HEK293 (cell line): Measurements from ENCODE around the gene ADAMTSL2.

Experiments
- KLF1 ChIP-seq: fragments of 450-650 bp; formaldehyde crosslinking; IDR thresholded peaks from 2 replicates; pipeline ENCODE4 v1.5.1; 2016; ENCODE audit warnings: missing biosample characterization, missing genetic modification characterization
- MYNN ChIP-seq: fragments of 450-650 bp; formaldehyde crosslinking; IDR thresholded peaks from 2 replicates; pipeline ENCODE4 v1.5.1; 2016; ENCODE audit warnings: missing biosample characterization, missing genetic modification characterization, borderline replicate concordance
- OSR2 ChIP-seq: fragments of 450-650 bp; formaldehyde crosslinking; IDR thresholded peaks from 2 replicates; pipeline ENCODE4 v1.5.1; 2016; ENCODE audit warnings: missing biosample characterization, missing genetic modification characterization
- SP7 ChIP-seq: fragments of 450-650 bp; formaldehyde crosslinking; IDR thresholded peaks from 2 replicates; pipeline ENCODE4 v1.5.1; 2016; ENCODE audit warnings: missing biosample characterization, missing genetic modification characterization
- ZBTB8A ChIP-seq: fragments of 450-650 bp; formaldehyde crosslinking; IDR thresholded peaks from 2 replicates; pipeline ENCODE4 v1.5.1; 2016; ENCODE audit warnings: missing biosample characterization, missing genetic modification characterization
- ZEB2 ChIP-seq: fragments of 450-650 bp; formaldehyde crosslinking; IDR thresholded peaks from 2 replicates; pipeline ENCODE4 v1.5.1; 2016; ENCODE audit warnings: missing biosample characterization, missing genetic modification characterization
- ZIC2 ChIP-seq: fragments of 450-650 bp; formaldehyde crosslinking; IDR thresholded peaks from 2 replicates; pipeline ENCODE4 v1.5.1; 2016; ENCODE audit warnings: missing biosample characterization, missing genetic modification characterization
- ZNF174 ChIP-seq: fragments of 450-650 bp; formaldehyde crosslinking; IDR thresholded peaks from 2 replicates; pipeline ENCODE4 v1.5.0; 2017; ENCODE audit warnings: missing biosample characterization, mild to moderate bottlenecking, missing genetic modification characterization
- ZNF214 ChIP-seq: fragments of 450-650 bp; formaldehyde crosslinking; IDR thresholded peaks from 2 replicates; pipeline ENCODE4 v1.5.1; 2017; ENCODE audit warnings: missing biosample characterization, mild to moderate bottlenecking, missing genetic modification characterization, borderline replicate concordance
- ZNF223 ChIP-seq: fragments of 450-650 bp; formaldehyde crosslinking; IDR thresholded peaks from 2 replicates; pipeline ENCODE4 v1.5.1; 2016; ENCODE audit warnings: missing biosample characterization, missing genetic modification characterization
- ZNF266 ChIP-seq: fragments of 450-650 bp; formaldehyde crosslinking; IDR thresholded peaks from 2 replicates; pipeline ENCODE4 v1.5.1; 2016; ENCODE audit warnings: missing biosample characterization, missing genetic modification characterization, low read depth
- ZNF366 ChIP-seq: fragments of 450-650 bp; formaldehyde crosslinking; conservative IDR thresholded peaks from 2 replicates; pipeline ENCODE4 v1.5.1; 2016; ENCODE audit warnings: missing biosample characterization, missing genetic modification characterization
- ZNF433 ChIP-seq: fragments of 450-650 bp; formaldehyde crosslinking; IDR thresholded peaks from 2 replicates; pipeline ENCODE4 v1.5.1; 2016; ENCODE audit warnings: missing biosample characterization, missing genetic modification characterization, low read depth
- ZNF701 ChIP-seq: fragments of 450-650 bp; formaldehyde crosslinking; IDR thresholded peaks from 2 replicates; pipeline ENCODE4 v1.5.1; 2016; ENCODE audit warnings: missing biosample characterization, missing genetic modification characterization
- ZNF837 ChIP-seq: fragments of 450-650 bp; formaldehyde crosslinking; IDR thresholded peaks from 2 replicates; pipeline ENCODE4 v1.5.1; 2016; ENCODE audit warnings: missing biosample characterization, missing genetic modification characterization
- ZSCAN23 ChIP-seq: fragments of 450-650 bp; formaldehyde crosslinking; IDR thresholded peaks from 2 replicates; pipeline ENCODE4 v1.5.1; 2016; ENCODE audit warnings: missing biosample characterization, missing genetic modification characterization
- TF ChIP-seq, protein P1 (sequence below): fragments of 450-650 bp; formaldehyde crosslinking; IDR thresholded peaks from 2 replicates; pipeline ENCODE4 v1.5.1; 2016; ENCODE audit warnings: missing biosample characterization, missing genetic modification characterization
- TF ChIP-seq, protein P2 (sequence below): fragments of 450-650 bp; formaldehyde crosslinking; IDR thresholded peaks from 2 replicates; pipeline ENCODE4 v1.5.1; 2017; ENCODE audit warnings: missing biosample characterization, missing genetic modification characterization
- TF ChIP-seq, protein P3 (sequence below): fragments of 450-650 bp; formaldehyde crosslinking; IDR thresholded peaks from 2 replicates; pipeline ENCODE4 v1.5.1; 2016; ENCODE audit warnings: missing biosample characterization, missing genetic modification characterization
- TF ChIP-seq, protein P4 (sequence below): fragments of 450-650 bp; formaldehyde crosslinking; IDR thresholded peaks from 2 replicates; pipeline ENCODE4 v1.5.1; 2017; ENCODE audit warnings: missing biosample characterization, missing genetic modification characterization

Gene ADAMTSL2

DNA sequence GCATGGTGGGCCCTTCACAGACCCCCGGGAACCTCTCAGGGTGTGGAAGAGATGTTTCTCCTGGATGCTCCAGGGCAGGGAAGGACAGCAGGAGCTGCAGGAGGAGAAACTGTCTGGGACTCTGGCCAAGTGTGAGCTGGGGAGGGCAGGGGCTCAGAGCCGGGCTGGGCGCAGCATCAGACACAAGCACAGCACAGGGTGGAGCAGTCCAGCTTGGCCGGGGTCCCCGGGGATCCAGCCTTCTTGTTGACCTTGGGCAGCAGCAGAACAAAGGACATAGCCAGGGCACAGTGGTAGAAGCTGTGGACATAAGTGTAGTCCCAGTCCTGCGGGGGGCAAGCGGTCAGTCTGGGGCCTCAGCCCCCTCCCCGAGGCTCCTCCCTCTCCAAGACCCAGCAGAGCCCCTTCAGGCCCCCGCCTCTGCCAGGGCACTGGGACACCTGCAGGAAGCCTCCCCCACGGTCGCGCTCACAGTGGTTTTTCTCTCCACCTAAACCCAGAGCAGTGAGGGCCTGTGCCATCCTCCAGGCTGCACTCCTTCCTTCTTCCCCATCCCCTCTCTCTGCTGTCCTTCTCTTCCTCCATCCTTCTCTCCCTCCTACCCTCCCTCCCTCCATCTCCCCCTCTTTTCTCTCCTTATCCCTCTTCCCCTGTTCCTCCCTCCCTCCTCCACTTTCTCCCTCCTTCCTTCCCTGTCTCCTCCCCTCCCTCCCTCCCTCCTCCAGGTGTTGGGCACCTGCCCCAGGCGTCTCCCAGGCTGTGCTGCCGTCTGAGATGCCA lies 19.9 kb upstream of the ADAMTSL2 start (continued):
- TF ChIP-seq, protein P1, sequence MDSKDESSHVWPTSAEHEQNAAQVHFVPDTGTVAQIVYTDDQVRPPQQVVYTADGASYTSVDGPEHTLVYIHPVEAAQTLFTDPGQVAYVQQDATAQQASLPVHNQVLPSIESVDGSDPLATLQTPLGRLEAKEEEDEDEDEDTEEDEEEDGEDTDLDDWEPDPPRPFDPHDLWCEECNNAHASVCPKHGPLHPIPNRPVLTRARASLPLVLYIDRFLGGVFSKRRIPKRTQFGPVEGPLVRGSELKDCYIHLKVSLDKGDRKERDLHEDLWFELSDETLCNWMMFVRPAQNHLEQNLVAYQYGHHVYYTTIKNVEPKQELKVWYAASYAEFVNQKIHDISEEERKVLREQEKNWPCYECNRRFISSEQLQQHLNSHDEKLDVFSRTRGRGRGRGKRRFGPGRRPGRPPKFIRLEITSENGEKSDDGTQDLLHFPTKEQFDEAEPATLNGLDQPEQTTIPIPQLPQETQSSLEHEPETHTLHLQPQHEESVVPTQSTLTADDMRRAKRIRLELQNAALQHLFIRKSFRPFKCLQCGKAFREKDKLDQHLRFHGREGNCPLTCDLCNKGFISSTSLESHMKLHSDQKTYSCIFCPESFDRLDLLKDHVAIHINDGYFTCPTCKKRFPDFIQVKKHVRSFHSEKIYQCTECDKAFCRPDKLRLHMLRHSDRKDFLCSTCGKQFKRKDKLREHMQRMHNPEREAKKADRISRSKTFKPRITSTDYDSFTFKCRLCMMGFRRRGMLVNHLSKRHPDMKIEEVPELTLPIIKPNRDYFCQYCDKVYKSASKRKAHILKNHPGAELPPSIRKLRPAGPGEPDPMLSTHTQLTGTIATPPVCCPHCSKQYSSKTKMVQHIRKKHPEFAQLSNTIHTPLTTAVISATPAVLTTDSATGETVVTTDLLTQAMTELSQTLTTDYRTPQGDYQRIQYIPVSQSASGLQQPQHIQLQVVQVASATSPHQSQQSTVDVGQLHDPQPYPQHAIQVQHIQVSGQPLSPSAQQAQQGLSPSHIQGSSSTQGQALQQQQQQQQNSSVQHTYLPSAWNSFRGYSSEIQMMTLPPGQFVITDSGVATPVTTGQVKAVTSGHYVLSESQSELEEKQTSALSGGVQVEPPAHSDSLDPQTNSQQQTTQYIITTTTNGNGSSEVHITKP (tag by site-specific recombination): peak; percentile 46
- TF ChIP-seq, protein P2, sequence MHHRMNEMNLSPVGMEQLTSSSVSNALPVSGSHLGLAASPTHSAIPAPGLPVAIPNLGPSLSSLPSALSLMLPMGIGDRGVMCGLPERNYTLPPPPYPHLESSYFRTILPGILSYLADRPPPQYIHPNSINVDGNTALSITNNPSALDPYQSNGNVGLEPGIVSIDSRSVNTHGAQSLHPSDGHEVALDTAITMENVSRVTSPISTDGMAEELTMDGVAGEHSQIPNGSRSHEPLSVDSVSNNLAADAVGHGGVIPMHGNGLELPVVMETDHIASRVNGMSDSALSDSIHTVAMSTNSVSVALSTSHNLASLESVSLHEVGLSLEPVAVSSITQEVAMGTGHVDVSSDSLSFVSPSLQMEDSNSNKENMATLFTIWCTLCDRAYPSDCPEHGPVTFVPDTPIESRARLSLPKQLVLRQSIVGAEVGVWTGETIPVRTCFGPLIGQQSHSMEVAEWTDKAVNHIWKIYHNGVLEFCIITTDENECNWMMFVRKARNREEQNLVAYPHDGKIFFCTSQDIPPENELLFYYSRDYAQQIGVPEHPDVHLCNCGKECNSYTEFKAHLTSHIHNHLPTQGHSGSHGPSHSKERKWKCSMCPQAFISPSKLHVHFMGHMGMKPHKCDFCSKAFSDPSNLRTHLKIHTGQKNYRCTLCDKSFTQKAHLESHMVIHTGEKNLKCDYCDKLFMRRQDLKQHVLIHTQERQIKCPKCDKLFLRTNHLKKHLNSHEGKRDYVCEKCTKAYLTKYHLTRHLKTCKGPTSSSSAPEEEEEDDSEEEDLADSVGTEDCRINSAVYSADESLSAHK (tag by site-specific recombination): no peak
- TF ChIP-seq KLF1 (tag by site-specific recombination): no peak
- TF ChIP-seq ZNF433 (tag by site-specific recombination): no peak
- TF ChIP-seq ZIC2: 0 out of 2 replicates have a peak, but pooled peaks have one; percentile 19
- no peak for TF ChIP-seq OSR2 (tag by site-specific recombination)
- TF ChIP-seq ZNF174 (tag by site-specific recombination): no peak
- no peak for TF ChIP-seq ZBTB8A (tag by site-specific recombination)
- peak; percentile 70 for TF ChIP-seq ZNF366
- no peak for TF ChIP-seq ZNF701
- TF ChIP-seq, protein P3, sequence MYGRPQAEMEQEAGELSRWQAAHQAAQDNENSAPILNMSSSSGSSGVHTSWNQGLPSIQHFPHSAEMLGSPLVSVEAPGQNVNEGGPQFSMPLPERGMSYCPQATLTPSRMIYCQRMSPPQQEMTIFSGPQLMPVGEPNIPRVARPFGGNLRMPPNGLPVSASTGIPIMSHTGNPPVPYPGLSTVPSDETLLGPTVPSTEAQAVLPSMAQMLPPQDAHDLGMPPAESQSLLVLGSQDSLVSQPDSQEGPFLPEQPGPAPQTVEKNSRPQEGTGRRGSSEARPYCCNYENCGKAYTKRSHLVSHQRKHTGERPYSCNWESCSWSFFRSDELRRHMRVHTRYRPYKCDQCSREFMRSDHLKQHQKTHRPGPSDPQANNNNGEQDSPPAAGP (tag by site-specific recombination): peak; percentile 41; the same call in 1 of the 2 replicates
- TF ChIP-seq ZNF214: no peak
- TF ChIP-seq ZEB2 (tag by site-specific recombination): no peak
- TF ChIP-seq MYNN (tag by site-specific recombination): no peak
- TF ChIP-seq ZNF837: no peak
- TF ChIP-seq, protein P4, sequence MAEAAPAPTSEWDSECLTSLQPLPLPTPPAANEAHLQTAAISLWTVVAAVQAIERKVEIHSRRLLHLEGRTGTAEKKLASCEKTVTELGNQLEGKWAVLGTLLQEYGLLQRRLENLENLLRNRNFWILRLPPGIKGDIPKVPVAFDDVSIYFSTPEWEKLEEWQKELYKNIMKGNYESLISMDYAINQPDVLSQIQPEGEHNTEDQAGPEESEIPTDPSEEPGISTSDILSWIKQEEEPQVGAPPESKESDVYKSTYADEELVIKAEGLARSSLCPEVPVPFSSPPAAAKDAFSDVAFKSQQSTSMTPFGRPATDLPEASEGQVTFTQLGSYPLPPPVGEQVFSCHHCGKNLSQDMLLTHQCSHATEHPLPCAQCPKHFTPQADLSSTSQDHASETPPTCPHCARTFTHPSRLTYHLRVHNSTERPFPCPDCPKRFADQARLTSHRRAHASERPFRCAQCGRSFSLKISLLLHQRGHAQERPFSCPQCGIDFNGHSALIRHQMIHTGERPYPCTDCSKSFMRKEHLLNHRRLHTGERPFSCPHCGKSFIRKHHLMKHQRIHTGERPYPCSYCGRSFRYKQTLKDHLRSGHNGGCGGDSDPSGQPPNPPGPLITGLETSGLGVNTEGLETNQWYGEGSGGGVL: peak; percentile 73
- TF ChIP-seq ZNF223 (tag by site-specific recombination): no peak
- no peak for TF ChIP-seq ZSCAN23
- TF ChIP-seq SP7 (tag by site-specific recombination): no peak
- no peak for TF ChIP-seq ZNF266
